IMR-90 (cell line): ENCODE measurements around the gene KRTAP8-1. TPM values are rescaled to one million over a fixed set of nuclear protein-coding genes. Genes with fewer than 3 reads are reported as not detected.

ENCODE experiments used
- ATAC-seq: fragments of 200-7000 bp; cut with Tn5 transposase; 2 replicates; pipeline ENCODE4 v1.9.1; 2020; ENCODE audit warnings: low read depth, mild to moderate bottlenecking, moderate library complexity
- BruUV-seq: library from RNA; stranded (reverse); fragments of 400-500 nt; replicated peaks from 2 replicates; lab custom pipeline; 2021; lab: Mats Ljungman, UMichigan
- CTCF ChIA-PET: fragments of 300-600 bp; formaldehyde crosslinking; extraction: SDS; loops from one replicate; lab custom pipeline; 2021; ENCODE audit warnings: antibody characterized with exemption; lab: Yijun Ruan, JAX
- POLR2A ChIA-PET: fragments of 300-600 bp; sonication (Branson Sonifier 250); formaldehyde crosslinking; loops from one replicate; lab custom pipeline; 2022; ENCODE audit warnings: antibody characterized with exemption; ENCODE audit not compliant: unreplicated experiment; lab: Charles Lee
- DNase-seq: peaks from one replicate; pipeline ENCODE4 v3.0.0; 2013
- H2AFZ ChIP-seq: replicated peaks from 2 replicates; pipeline ENCODE3; 2013; ENCODE audit warnings: low read length, mild to moderate bottlenecking; ENCODE audit not compliant: poor library complexity
- H2AK5ac ChIP-seq: 2 replicates; pipeline ENCODE4 v1.6.1; 2013; ENCODE audit warnings: low read depth, low read length, inconsistent platforms
- H2AK9ac ChIP-seq: replicated peaks from 2 replicates; pipeline ENCODE3; 2013; ENCODE audit warnings: mild to moderate bottlenecking, low read depth, low read length, moderate library complexity; ENCODE audit not compliant: poor library complexity
- H2BK120ac ChIP-seq: 2 replicates; pipeline ENCODE4 v1.6.1; 2013; ENCODE audit warnings: low read depth, low read length, inconsistent platforms
- H2BK15ac ChIP-seq: 3 replicates; pipeline ENCODE4 v1.6.1; 2013; ENCODE audit warnings: low read depth, low read length, inconsistent platforms
- H2BK20ac ChIP-seq: 2 replicates; pipeline ENCODE4 v1.6.1; 2013; ENCODE audit warnings: low read depth, mild to moderate bottlenecking, inconsistent platforms, low read length, moderate library complexity
- H2BK5ac ChIP-seq: 2 replicates; pipeline ENCODE4 v1.6.1; 2013; ENCODE audit warnings: mild to moderate bottlenecking, low read depth, low read length, inconsistent platforms; ENCODE audit not compliant: poor library complexity, severe bottlenecking
- H3K14ac ChIP-seq: replicated peaks from 2 replicates; pipeline ENCODE4 v1.6.1; 2013; ENCODE audit warnings: low read depth, low read length, inconsistent platforms
- H3K18ac ChIP-seq: 2 replicates; pipeline ENCODE4 v1.6.1; 2013; ENCODE audit warnings: low read depth, low read length, control low read depth
- H3K23ac ChIP-seq: 2 replicates; pipeline ENCODE4 v1.6.1; 2013; ENCODE audit warnings: low read depth, low read length, inconsistent platforms
- H3K27ac ChIP-seq: 2 replicates; pipeline ENCODE4 v1.5.1; 2013; ENCODE audit warnings: mild to moderate bottlenecking, control low read depth, low read length; ENCODE audit not compliant: insufficient read depth
- H3K27me3 ChIP-seq: 2 replicates; pipeline ENCODE4 v1.6.1; 2013; ENCODE audit warnings: low read length; ENCODE audit not compliant: control insufficient read depth, insufficient read depth
- H3K36me3 ChIP-seq: 2 replicates; pipeline ENCODE4 v1.6.1; 2013; ENCODE audit warnings: low read length, mixed read lengths; ENCODE audit not compliant: control insufficient read depth, insufficient read depth
- H3K4ac ChIP-seq: 2 replicates; pipeline ENCODE4 v1.6.1; 2013; ENCODE audit warnings: low read depth, low read length, inconsistent platforms
- H3K4me1 ChIP-seq: 2 replicates; pipeline ENCODE4 v1.6.1; 2013; ENCODE audit warnings: low read length, mixed read lengths; ENCODE audit not compliant: control insufficient read depth, insufficient read depth
- H3K4me2 ChIP-seq: 2 replicates; pipeline ENCODE4 v1.6.1; 2013; ENCODE audit warnings: low read depth, mild to moderate bottlenecking, control low read depth, low read length, moderate library complexity
- H3K4me3 ChIP-seq: 2 replicates; pipeline ENCODE4 v1.5.1; 2013; ENCODE audit warnings: low read depth, mild to moderate bottlenecking, control low read depth, low read length, moderate library complexity; ENCODE audit not compliant: insufficient read depth
- H3K56ac ChIP-seq: 2 replicates; pipeline ENCODE4 v1.6.1; 2013; ENCODE audit warnings: low read length, inconsistent platforms; ENCODE audit not compliant: insufficient read depth; ENCODE audit errors: extremely low read depth
- H3K79me1 ChIP-seq, 2 experiments: 2 replicates each; pipeline ENCODE4 v1.6.1; 2013; ENCODE audit warnings: low read length in 2 of 2, inconsistent platforms in 1 of 2, low read depth in 1 of 2
- H3K9ac ChIP-seq: 2 replicates; pipeline ENCODE4 v1.6.1; 2013; ENCODE audit warnings: low read depth, low read length, control low read depth
- H3K9me1 ChIP-seq: 2 replicates; pipeline ENCODE4 v1.6.1; 2013; ENCODE audit warnings: low read length, inconsistent platforms; ENCODE audit not compliant: insufficient read depth
- H3K9me3 ChIP-seq: 2 replicates; pipeline ENCODE4 v1.6.1; 2013; ENCODE audit warnings: low read length; ENCODE audit not compliant: control insufficient read depth, insufficient read depth
- H4K20me1 ChIP-seq: 2 replicates; pipeline ENCODE4 v1.6.1; 2013; ENCODE audit warnings: low read length, inconsistent platforms; ENCODE audit not compliant: insufficient read depth
- H4K5ac ChIP-seq: 2 replicates; pipeline ENCODE4 v1.6.1; 2013; ENCODE audit warnings: mild to moderate bottlenecking, low read depth, low read length, control low read depth
- H4K8ac ChIP-seq, 2 experiments: 2 replicates each; pipeline ENCODE4 v1.6.1; 2013; ENCODE audit warnings: low read depth in 2 of 2, low read length in 2 of 2, control low read depth in 1 of 2, inconsistent platforms in 1 of 2
- H4K91ac ChIP-seq: 2 replicates; pipeline ENCODE4 v1.6.1; 2013; ENCODE audit warnings: low read depth, low read length, inconsistent platforms; ENCODE audit not compliant: insufficient read depth
- CEBPB ChIP-seq: IDR thresholded peaks from 2 replicates; pipeline ENCODE4 v1.6.1; 2012; ENCODE audit warnings: low read depth, low read length, improper control_type of control experiment
- CHD1 ChIP-seq: IDR thresholded peaks from 2 replicates; pipeline ENCODE4 v1.6.1; 2012; ENCODE audit warnings: low read depth, low read length, improper control_type of control experiment
- WGBS, 2 experiments: methylation state at CpG; one replicate each; pipeline versions ENCODE4 v1.1.5 to v1.1.7; 2013; ENCODE audit warnings: missing lambda C conversion rate in 2 of 2; ENCODE audit not compliant: insufficient read length in 1 of 2; ENCODE audit errors: extremely low coverage in 2 of 2; 5-methylcytosine and 5-hydroxymethylcytosine counted together
- dilution Hi-C: fragments of 300-500 bp; cut with HindIII; formaldehyde crosslinking; loops from one replicate; pipeline ENCODE4 v1.14.3; 2018; ENCODE audit warnings: low sequenced_read_pairs; ENCODE audit not compliant: unreplicated experiment
- in situ Hi-C: fragments of 300-500 bp; cut with MboI; formaldehyde crosslinking; loops from 3 replicates; pipeline ENCODE4 v1.14.3; 2019; ENCODE audit warnings: low sequenced_read_pairs, inconsistent platforms, mixed read lengths
- intact Hi-C: fragments of 100-400 bp; cut with micrococcal nuclease; formaldehyde crosslinking; loops from 2 replicates; pipeline ENCODE4 v1.10.0; 2022
- polyA plus RNA-seq, 3 experiments: library from polyadenylated mRNA; depleted of rRNA; stranded (reverse); fragments of >200 nt; gene quantifications; 2 replicates each; pipeline ENCODE4 v1.2.3, GENCODE V29; 2012; ENCODE audit warnings: low replicate concordance in 1 of 3
- total RNA-seq: library from RNA; depleted of rRNA; stranded (reverse); fragments of >200 nt; gene quantifications from 2 replicates; pipeline ENCODE4 v1.2.3, GENCODE V29; 2012

The KRTAP8-1 gene
- total and polyA plus RNA-seq, 2 of the 4 experiments (the other 2 are of a cell fraction), result not detected

DNA sequence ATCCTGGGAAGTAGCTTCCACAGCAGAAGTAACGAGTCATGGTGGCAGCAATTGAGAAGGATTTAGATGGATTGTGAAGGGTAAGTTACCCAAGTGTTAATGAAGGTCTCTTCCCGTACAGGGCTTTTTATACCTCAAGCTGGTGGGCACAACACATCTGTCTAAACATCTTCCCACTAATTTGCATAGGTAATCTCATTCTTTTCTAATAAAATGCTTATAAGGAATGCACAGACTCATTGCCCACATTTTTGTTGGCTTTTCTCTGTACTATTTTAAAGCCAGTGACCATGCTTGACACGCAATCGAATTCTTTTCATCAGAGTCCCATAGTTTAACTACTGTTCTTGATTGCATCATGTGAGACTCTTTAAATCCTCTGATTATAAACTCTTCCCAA lies 16.6 kb upstream of the KRTAP8-1 start, which contains the start of gene KRTAP7-1:
Gene KRTAP7-1, minus strand, starts transcription at position 101 of the 400 bp plus-strand sequence. Its CDS starts 61 bp downstream, at position 40.
- Histone ChIP-seq H4K5ac (no peak within 1 kb of the TSS), H3K56ac (no peak within 1 kb of the TSS), H3K9me3 (peaks cover 6% of the 10 kb centered on the region), H2BK20ac (no peak within 1 kb of the TSS), H2AK9ac (no peak within 1 kb of the TSS), H4K8ac (no peak within 1 kb of the TSS), H2AFZ (no peak within 1 kb of the TSS), H3K27ac (no peak within 1 kb of the TSS), H4K20me1 (no peaks in the 10 kb centered on the region), H3K23ac (no peak within 1 kb of the TSS), H3K79me1 (no peaks in the 10 kb centered on the region), H4K91ac (no peak within 1 kb of the TSS), H3K9me1 (no peaks in the 10 kb centered on the region), H2BK15ac (no peak within 1 kb of the TSS), H3K4me2 (no peak within 1 kb of the TSS), H3K27me3 (no peaks in the 10 kb centered on the region), H2BK120ac (no peak within 1 kb of the TSS), H3K4ac (no peak within 1 kb of the TSS), H3K4me1 (no peaks in the 10 kb centered on the region), H3K14ac (no peak within 1 kb of the TSS), H3K4me3 (no peak within 1 kb of the TSS), H3K9ac (no peak within 1 kb of the TSS), H3K36me3 (no peaks in the 10 kb centered on the region), H2AK5ac (no peak within 1 kb of the TSS), H3K18ac (no peak within 1 kb of the TSS), H2BK5ac (no peak within 1 kb of the TSS)
- BruUV-seq, result no TSS peak
- in situ Hi-C loops (no loop called here), intact Hi-C loops (loop anchor here (5.0 kb wide), 1 partner anchor 258 kb away; no protein-coding TSS in a partner anchor), dilution Hi-C loops (no loop called here)
- ChIA-PET POLR2A (no interaction called here), CTCF (no interaction called here)
- 40% methylated on average over 1 of the region's 4 CpGs; no CpG with 5 or more reads in 1 of the 2 experiments for WGBS, 2 experiments
- no peak for TF ChIP-seq CEBPB
- TF ChIP-seq CHD1, result no peak
- DNase-seq (no peak), ATAC-seq (no peak)
